NCI-H1436 (cell line): ENCODE results near the gene CRHR2.

Source experiments
- DNase-seq: peaks from one replicate; lab custom pipeline; 2025; lab: John Stamatoyannopoulos, UW

CRHR2 gene

DNA sequence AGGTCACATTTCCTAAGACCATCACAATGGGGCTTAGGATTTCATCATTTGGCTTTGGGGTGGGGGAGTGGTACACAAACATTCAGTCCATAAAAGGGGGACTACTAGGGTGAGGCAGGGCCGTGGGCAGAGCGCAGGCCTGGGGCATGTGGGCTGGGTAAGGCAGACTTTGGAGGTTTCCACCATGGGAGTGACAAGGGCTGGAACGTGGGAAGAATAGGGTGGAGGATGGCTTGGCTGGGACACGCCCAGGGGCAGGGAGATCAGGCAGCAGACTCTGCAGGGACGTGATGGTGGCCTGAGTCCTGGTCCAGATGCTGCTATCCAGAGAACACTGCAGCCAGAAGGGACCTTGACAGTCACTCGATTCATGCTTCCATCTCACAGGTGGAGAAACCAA, 24.7 kb upstream of the CRHR2 start:
- DNase-seq = no peak

- DNase-seq = no peak
Measured at GRCh38 chr7:30706316-30706715, 24.1 kb upstream of the CRHR2 start.

- no peak for DNase-seq
Measured at GRCh38 chr7:30705596-30705995, 23.3 kb upstream of the CRHR2 start.

- DNase-seq = no peak
Measured at GRCh38 chr7:30705008-30705407, 22.8 kb upstream of the CRHR2 start.

GRCh38 chr7:30703756-30704155, 21.5 kb upstream of the CRHR2 start:
- DNase-seq = no peak

DNA sequence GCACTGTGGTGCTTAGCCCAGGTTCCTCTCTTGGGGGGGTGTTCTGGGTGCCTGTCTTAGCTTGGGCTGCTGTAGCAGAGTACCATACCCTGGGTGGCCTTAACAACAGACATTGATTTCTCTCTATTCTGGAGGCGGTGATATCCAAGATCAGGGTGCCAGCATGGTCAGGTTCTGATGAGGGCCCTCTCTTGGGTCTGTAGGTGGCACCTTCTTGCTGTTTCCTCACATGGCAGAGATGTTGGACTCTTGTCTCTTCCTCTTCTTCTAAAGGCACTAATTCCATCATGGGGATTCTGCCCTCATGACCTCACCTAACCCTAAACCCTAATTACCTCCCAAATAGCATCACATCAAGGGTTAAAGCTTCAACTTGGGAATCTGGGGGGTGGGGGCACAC, 19.9 kb upstream of the CRHR2 start:
- DNase-seq = no peak

DNA sequence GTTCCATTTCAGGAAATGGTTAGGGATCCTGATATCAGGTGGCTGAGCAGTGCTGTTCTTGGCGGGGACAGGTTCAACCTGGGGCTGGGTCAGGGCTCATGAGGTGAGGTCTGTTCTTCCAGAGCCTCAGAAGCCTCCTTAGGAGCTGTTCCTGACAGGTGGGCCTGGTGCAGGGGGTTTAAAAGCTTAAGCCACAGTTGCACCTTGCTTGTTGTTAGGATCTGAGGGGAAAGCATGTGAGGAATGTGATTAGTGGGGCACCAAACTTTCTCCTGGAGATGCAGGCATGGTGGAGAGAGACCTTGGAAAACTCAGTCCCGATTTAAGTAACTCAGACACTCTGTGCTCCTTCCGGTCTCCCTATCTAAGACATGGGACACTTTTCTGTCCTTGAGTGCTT, 18.7 kb upstream of the CRHR2 start:
- no peak for DNase-seq

DNA sequence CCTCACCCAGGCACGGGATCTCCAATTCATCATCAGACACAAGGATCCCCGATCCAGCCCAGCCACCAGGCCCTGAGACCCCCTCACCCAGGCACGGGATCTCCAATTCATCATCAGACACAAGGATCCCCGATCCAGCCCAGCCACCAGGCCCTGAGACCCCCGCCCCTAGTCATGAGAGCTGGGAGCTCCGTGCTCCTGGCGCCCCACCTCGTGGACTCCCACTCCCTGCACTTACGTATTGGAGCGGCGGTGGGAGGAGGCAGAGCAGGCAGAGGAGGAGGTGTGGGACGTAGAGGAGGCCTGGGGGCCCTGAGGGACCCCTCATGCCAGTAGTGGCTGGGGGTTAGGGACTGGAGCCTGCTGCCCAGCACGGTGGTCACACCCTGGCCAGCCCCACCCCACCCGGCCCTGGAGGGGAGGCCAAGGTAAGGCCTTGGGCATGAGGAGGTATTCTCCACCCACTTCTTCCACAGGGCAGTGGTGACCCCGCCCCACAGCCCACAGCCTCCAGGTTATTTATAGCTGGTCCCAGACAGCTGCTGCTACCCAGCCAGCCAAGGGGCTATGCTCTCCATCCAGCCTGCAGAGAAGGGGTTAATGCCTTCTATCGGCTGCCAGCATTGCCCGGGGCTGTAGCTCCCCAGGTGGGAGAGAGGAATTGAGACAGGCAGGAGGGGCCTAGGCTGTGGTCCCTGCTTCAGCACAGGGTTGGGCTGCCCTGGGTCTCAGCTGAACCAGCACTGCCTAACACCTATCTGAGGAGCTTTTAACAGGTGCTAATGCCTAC, 17.6 kb upstream of the CRHR2 start:
- DNase-seq = no peak

GRCh38 chr7:30698481-30698880, 16.2 kb upstream of the CRHR2 start:
- DNase-seq = no peak

DNA sequence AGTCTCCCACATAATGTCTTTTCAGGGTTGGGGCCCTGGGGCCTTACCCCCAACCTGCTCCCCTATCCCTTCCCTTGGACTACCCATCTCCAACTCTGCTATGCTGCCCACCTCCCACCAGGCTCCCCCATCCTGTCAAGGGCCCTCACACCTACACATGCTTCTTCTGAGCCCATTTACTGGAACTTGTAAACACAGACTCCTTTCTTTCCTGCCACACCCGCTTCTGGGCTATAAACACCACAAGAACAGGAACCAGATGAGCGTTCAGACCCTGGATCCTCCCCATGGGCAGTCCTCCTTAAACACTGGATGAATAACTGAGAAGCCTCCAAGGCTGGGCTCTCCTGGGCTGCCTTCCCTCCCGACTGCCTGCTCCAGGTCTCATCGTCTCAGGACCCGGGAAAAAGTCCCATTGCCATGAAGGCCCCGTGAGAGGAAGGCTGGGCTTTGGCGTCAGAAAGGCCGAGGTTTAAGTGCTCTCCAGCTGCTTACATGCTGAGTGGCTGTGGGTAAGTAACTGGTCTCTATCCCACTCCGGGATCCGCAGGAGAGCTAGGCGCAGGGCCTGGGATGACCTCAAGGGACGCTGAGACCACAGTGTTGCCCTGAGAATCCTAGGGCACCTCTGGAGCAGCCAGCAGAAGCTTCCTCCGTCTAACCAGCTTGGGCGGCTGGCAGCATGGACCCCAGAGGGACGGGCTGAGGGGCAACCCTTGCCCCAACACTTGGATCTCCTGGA, 15.6 kb upstream of the CRHR2 start:
- no peak for DNase-seq

- no peak for DNase-seq
Measured at GRCh38 chr7:30694774-30695721, 12.8 kb upstream of the CRHR2 start.

DNA sequence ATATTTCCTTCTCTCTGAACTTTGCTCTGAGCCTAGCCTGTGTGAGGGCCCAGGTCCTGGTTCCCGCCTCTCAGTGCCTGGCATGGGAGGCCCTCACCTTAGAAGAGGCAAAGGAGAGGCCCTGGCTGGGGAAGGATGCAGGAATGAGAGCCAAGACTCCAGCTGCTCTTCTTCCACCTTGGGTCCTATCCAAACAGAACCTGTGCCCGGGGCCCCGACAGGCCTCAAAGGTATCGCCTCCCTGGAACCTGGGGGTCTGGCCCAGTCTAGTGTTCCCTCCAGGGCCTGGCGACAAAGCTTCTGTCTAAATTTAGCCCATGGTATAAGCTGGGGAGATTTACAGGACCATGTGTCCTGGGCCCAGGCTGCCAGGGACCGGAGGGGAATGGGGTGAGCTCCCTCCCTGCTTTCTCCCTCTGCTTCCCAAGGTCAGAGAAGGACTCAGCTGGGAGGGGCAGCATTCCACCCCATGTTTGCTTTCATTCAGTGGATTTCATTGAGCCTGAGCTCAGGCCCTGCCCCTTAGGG, 12.0 kb upstream of the CRHR2 start:
- no peak for DNase-seq

- DNase-seq = no peak
Measured at GRCh38 chr7:30692882-30693281, 10.6 kb upstream of the CRHR2 start.

DNA sequence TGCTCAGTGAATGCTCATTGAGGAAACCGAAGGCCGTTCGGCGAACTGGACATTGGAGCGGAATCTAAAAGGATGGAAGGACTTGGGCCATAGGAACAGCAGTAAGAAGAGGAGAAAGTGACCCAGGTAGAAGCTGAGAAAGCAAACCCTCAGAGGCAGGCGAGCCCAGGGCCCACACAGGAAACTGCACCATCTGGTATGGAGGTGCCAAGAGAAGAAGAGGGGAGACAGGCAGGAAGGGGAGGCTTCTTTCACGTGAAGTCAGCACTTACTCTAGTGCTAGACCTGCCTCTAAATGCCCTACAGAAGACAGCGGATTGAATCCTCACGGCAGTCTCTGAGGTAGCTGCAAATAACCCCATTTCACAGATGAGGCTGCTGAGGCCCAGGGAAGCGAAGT, 10.2 kb upstream of the CRHR2 start:
- DNase-seq = no peak

DNA sequence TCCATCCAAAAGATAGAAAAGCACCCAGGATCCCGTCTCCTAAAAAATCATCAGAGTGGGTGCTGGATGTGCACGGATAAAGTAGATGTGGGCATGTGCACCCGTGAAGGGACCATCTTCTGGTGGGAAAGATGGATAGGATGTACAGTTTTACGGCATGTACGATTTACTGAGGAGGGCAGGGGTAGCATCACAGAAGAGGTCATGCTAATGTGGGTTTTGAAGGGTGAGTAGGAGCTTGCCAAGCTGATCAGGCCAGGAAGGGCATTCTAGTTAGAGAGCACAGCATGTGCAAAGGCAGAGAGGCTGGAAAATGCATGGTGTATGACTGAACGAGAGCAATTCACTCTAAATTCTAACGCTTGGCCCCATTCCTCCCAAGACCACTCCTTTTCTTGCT, 7.8 kb upstream of the CRHR2 start:
- DNase-seq = no peak

- no peak for DNase-seq
Measured at GRCh38 chr7:30688718-30689221, 6.5 kb upstream of the CRHR2 start.

- DNase-seq = no peak
Measured at GRCh38 chr7:30687604-30688003, 5.3 kb upstream of the CRHR2 start.

- DNase-seq = no peak
Measured at GRCh38 chr7:30684351-30684750, 2.1 kb upstream of the CRHR2 start.

DNA sequence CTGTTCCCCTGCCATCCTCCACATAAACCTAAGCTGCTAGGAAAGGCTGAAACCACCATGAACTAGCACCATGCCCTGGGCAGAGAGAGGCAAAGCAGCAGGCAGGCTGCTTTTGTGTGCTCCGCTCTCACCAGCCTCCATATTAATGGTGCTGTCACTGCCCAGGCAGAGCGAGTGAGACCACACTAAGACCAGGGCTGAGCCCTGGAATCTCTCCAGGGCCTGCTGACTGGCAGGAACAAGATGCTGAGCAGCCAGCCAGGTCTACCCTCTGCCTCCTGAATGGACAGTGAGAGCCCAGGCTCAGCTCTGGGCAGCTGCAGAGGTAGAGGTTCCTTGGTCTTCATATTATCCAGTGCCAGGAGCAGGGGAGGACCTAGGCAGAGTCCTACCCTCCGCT, 1.6 kb upstream of the CRHR2 start:
- no peak for DNase-seq

DNA sequence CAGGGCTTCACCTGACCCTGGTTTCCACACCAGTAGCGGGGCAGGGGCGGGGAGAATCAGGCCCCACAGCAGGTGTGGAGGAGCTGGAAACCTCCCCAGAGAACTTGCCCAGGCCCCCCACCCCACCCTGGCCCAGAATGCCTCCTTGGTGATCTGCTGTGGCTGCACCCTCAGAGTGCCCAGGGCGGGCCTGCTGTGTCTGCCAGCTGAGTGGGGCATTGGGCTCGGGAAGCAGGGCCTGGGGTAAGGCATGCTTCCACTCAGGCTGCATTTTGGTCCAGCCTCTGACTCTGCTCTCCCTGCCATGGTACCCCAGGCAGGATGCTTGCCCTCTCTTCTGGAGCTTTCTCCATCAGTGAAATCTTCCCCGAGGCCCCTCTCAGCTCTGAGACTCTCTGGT, 1.1 kb upstream of the CRHR2 start:
- no peak for DNase-seq

DNA sequence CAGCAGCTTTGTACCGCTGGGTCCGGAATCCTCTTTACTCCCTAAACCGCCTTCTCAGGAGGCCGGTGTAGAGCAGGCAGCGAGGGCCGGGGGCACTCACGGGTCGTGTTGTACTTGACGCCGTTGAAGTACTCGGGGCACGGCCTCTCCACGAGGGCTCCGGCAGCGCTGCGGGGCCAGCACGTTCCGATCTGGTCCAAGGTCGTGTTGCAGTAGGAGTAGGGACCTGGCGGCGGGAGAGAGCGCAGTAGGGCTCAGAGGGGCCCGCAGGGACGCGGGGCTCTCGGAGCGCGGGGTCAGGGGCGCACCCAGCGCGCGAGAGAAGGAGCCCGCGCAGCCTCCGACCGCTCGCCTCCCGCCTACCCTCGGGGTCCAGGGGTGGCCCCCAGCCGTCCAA, 443 bp downstream of the CRHR2 start:
- no peak for DNase-seq

GRCh38 chr7:30681331-30681797, 892 bp downstream of the CRHR2 start:
- DNase-seq = no peak
